HL-60 (cell line): ENCODE results near the gene SLC35F5.
"Not testable (repeated sequence)": the region's sequence is repeated elsewhere in the genome, so short reads cannot be mapped to it uniquely, and the experiment has no call there.

Experiments used
- DNase-seq, 2 experiments: peaks; one replicate each; pipeline ENCODE4 v3.0.0-alpha.2; 2010 to 2020; ENCODE audit warnings: low read depth in 1 of 2, low spot score in 1 of 2
- H3K27ac ChIP-seq: fragments of 250-450 bp; sonication (Bioruptor Pico); replicated peaks from 2 replicates; pipeline ENCODE4 v1.5.1; 2020; ENCODE audit warnings: mild to moderate bottlenecking, moderate library complexity
- H3K27me3 ChIP-seq: fragments of 250-450 bp; sonication (Bioruptor Pico); 2 replicates; pipeline ENCODE4 v1.5.1; 2021; ENCODE audit warnings: mild to moderate bottlenecking, moderate library complexity; ENCODE audit not compliant: insufficient read depth, poor library complexity, severe bottlenecking
- H3K4me3 ChIP-seq: replicated peaks from 2 replicates; pipeline ENCODE4 v1.5.1; 2011; ENCODE audit warnings: mild to moderate bottlenecking, control low read depth, low read length; ENCODE audit not compliant: insufficient read depth
- GABPA ChIP-seq: IDR thresholded peaks from 2 replicates; pipeline ENCODE4 v1.6.1; 2012; ENCODE audit warnings: low read depth
- POLR2AphosphoS5 ChIP-seq: IDR thresholded peaks from 2 replicates; pipeline ENCODE4 v1.6.1; 2012; ENCODE audit warnings: low read depth
- REST ChIP-seq: IDR thresholded peaks from 2 replicates; pipeline ENCODE4 v1.6.1; 2012; ENCODE audit warnings: low read depth; ENCODE audit not compliant: insufficient replicate concordance
- SPI1 ChIP-seq: IDR thresholded peaks from 2 replicates; pipeline ENCODE4 v1.6.1; 2012; ENCODE audit warnings: low read depth, mild to moderate bottlenecking, borderline replicate concordance
- TF ChIP-seq, protein P1 (sequence below): IDR thresholded peaks from one replicate; pipeline ENCODE4 v1.5.1; 2011; ENCODE audit warnings: low read length, control low read depth, inconsistent platforms; ENCODE audit not compliant: insufficient read depth

Gene SLC35F5

DNA sequence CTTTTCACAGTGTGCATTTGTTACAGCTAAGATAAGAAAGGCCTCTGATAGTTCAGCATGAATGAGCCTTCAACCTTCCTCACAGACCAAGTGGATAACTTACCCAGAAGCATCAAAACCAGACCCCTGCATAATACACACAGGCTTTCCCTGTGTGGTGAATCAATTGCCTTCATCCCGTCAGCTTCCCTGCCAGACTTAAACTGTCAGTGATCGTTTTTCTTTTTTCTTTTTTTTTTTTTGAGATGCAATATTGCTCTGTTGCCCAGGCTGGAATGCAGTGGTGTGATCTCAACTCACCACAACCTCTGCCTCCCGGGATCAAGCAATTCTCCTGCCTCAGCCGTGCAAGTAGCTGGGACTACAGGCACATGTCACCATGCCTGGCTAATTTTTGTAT, 20.5 kb upstream of the SLC35F5 start:
- DNase-seq, result no peak
- H3K27ac ChIP-seq, result no peak overlapping the region
- no peak overlapping the region for H3K4me3 ChIP-seq
- H3K27me3 ChIP-seq, result no peaks in the 10 kb centered on the region
- TF ChIP-seq REST, result no peak
- no peak for TF ChIP-seq POLR2AphosphoS5
- no peak for TF ChIP-seq GABPA
- TF ChIP-seq, protein P1, sequence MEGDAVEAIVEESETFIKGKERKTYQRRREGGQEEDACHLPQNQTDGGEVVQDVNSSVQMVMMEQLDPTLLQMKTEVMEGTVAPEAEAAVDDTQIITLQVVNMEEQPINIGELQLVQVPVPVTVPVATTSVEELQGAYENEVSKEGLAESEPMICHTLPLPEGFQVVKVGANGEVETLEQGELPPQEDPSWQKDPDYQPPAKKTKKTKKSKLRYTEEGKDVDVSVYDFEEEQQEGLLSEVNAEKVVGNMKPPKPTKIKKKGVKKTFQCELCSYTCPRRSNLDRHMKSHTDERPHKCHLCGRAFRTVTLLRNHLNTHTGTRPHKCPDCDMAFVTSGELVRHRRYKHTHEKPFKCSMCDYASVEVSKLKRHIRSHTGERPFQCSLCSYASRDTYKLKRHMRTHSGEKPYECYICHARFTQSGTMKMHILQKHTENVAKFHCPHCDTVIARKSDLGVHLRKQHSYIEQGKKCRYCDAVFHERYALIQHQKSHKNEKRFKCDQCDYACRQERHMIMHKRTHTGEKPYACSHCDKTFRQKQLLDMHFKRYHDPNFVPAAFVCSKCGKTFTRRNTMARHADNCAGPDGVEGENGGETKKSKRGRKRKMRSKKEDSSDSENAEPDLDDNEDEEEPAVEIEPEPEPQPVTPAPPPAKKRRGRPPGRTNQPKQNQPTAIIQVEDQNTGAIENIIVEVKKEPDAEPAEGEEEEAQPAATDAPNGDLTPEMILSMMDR, result no peak
- no peak for TF ChIP-seq SPI1

DNA sequence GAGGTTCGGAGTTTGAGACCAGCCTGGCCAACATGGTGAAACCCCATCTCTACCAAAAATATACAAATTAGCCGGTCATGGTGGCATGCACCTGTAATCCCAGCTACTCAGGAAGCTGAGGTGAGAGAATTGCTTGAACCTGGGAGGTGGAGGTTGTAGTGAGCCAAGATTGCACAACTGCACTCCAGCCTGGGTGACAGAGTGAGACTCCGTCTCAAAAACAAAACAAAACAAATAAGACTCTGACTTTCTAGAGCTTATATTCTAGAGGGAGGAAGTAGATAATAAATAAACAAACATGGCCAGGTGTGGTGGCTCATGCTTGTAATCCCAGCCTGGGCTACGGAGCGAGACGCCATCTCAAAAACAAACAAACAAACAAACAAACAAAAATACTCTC, 18.2 kb upstream of the SLC35F5 start:
- not testable (repeated sequence) for H3K27me3 ChIP-seq, DNase-seq, H3K27ac ChIP-seq, H3K4me3 ChIP-seq

DNA sequence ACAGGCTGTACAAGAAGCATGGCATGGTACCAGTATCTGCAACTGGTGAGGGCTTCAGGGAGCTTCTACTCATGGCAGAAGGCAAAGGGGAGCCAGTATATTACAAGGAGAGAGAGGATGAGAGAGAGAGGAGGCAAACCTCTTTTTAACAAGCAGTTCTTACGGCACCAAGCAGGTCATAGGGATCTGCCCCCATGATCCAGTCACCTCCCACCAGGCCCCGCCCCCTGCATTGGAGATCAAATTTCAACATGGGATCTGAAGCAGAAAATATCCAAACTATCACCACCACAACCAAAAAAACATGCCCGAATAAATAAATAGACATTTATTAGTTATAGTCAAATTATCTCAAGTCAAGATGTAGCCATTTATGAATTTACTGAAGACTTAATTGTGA, 14.5 kb upstream of the SLC35F5 start:
- TF ChIP-seq REST (no peak), POLR2AphosphoS5 (no peak), GABPA (no peak)
- H3K27ac ChIP-seq, result no peak overlapping the region
- no peak overlapping the region for H3K4me3 ChIP-seq
- no peaks in the 10 kb centered on the region for H3K27me3 ChIP-seq
- DNase-seq, result no peak

DNA sequence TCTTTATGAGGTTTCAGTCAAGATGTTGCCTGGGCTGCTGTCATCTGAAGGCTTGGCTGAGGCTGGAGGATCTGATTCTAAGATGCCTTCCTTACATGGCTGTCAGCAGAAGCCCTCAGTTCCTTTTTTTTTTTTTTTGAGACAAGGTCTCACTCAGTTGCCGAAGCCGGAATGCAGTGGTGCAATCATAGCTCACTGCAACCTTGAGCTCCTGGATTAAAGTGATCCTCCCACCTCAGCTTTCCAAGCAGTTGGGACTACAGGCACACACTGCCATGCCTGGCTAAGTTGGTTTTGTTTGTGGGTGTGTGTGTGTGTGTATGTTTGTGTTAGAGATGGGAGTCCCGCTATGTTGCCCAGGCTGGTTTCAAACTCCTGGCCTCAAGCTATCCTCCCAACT, 13.1 kb upstream of the SLC35F5 start:
- Histone ChIP-seq H3K4me3 (no peak overlapping the region), H3K27me3 (no peaks in the 10 kb centered on the region), H3K27ac (no peak overlapping the region)
- DNase-seq, result peak in 1 of 2 experiments; percentile 12
- TF ChIP-seq POLR2AphosphoS5 (no peak), SPI1 (peak; percentile 50; the same call in 1 of the 2 replicates), REST (no peak), GABPA (no peak)
- TF ChIP-seq, protein P1, result no peak
